ENCODE measurements around the gene PRTN3. TPM values are rescaled to one million over a fixed set of nuclear protein-coding genes. Genes with fewer than 3 reads are reported as not detected.

The PRTN3 gene
- total RNA-seq, 1 experiment from 2014 or later, result 2.7 TPM

- TF ChIP-seq CBX3 (IDR thresholded peaks at IDR 0.05; ENCODE audit: low read depth) (no peak), EGR1 (IDR thresholded peaks at IDR 0.05; ENCODE audit: low read depth) (no peak)
- POLR2A ChIA-PET, result no interaction called here
- H3K27ac ChIP-seq (ENCODE audit: low read depth, low read length), result peak overlapping the region; percentile 22; the same call in 1 of the 2 replicates
- BruUV-seq (replicated peaks), result no TSS peak
- peaks cover 68% of the 10 kb centered on the region; the same call in 1 of the 2 replicates for H4K20me1 ChIP-seq (ENCODE audit: insufficient read depth)
- H3K4me1 ChIP-seq (ENCODE audit: control insufficient read depth in 1 of 2, insufficient read depth in 2 of 2, low read length in 2 of 2), result peaks cover 17 to 30% of the 10 kb centered on the region in 2 experiments
- no peak overlapping the region for H3K9ac ChIP-seq (ENCODE audit: low read length)
- H2AFZ ChIP-seq (ENCODE audit: low read depth, low read length, poor library complexity, severe bottlenecking), result no peak overlapping the region
- ATAC-seq, result no peak
- CTCF ChIA-PET, result no interaction called here
- H3K4me2 ChIP-seq (ENCODE audit: low read length), result no peak overlapping the region
- H3K79me2 ChIP-seq (ENCODE audit: insufficient read depth, low read length), result peaks cover 100% of the 10 kb centered on the region
- H3K36me3 ChIP-seq (ENCODE audit: control insufficient read depth in 1 of 2, insufficient read depth in 2 of 2, low read length in 2 of 2), result peaks cover 57 to 97% of the 10 kb centered on the region in 2 experiments; a peak in 3 of 4 replicates
- RAD21 ChIA-PET (ENCODE audit: low non-redundant PET in 1 of 2, low total read pairs in 2 of 2, uncharacterized antibody in 2 of 2, unreplicated experiment in 2 of 2), result no interaction called here
- no peaks in the 10 kb centered on the region for H3K9me3 ChIP-seq (ENCODE audit: control insufficient read depth in 1 of 2, insufficient read depth in 1 of 2, low read depth in 1 of 2, low read length in 2 of 2)
- H3K4me3 ChIP-seq (replicated peaks in 1 of 2; ENCODE audit: low read depth in 1 of 2, low read length in 2 of 2), result no peak overlapping the region
- no peaks in the 10 kb centered on the region for H3K27me3 ChIP-seq (ENCODE audit: insufficient read depth, low read length)
- no peak for DNase-seq (ENCODE audit: low read depth, low spot score)
- no peaks in the 10 kb centered on the region for H3K9me2 ChIP-seq (ENCODE audit: insufficient read depth)
- intact Hi-C loops (cut with micrococcal nuclease), result no loop called here
These were observed 37.7 kb upstream of the PRTN3 start for GRCh38 chr19:803099-803561.

- RAD21 ChIA-PET (ENCODE audit: low non-redundant PET in 1 of 2, low total read pairs in 2 of 2, uncharacterized antibody in 2 of 2, unreplicated experiment in 2 of 2), result no interaction called here
- H4K20me1 ChIP-seq (ENCODE audit: insufficient read depth), result peaks cover 66% of the 10 kb centered on the region; the same call in 1 of the 2 replicates
- peaks cover 60 to 98% of the 10 kb centered on the region in 2 experiments; a peak in 3 of 4 replicates for H3K36me3 ChIP-seq (ENCODE audit: control insufficient read depth in 1 of 2, insufficient read depth in 2 of 2, low read length in 2 of 2)
- no peaks in the 10 kb centered on the region for H3K27me3 ChIP-seq (ENCODE audit: insufficient read depth, low read length)
- no peak overlapping the region for H3K4me3 ChIP-seq (replicated peaks in 1 of 2; ENCODE audit: low read depth in 1 of 2, low read length in 2 of 2)
- BruUV-seq (replicated peaks), result no TSS peak
- ATAC-seq, result no peak
- H3K79me2 ChIP-seq (ENCODE audit: insufficient read depth, low read length), result peaks cover 100% of the 10 kb centered on the region
- no peak overlapping the region for H3K9ac ChIP-seq (ENCODE audit: low read length)
- no peaks in the 10 kb centered on the region for H3K9me2 ChIP-seq (ENCODE audit: insufficient read depth)
- no peak overlapping the region for H2AFZ ChIP-seq (ENCODE audit: low read depth, low read length, poor library complexity, severe bottlenecking)
- intact Hi-C loops (cut with micrococcal nuclease), result no loop called here
- TF ChIP-seq EZH2phosphoT487 (IDR thresholded peaks at IDR 0.05; ENCODE audit: borderline replicate concordance), result no peak
- H3K4me2 ChIP-seq (ENCODE audit: low read length), result no peak overlapping the region
- H3K9me3 ChIP-seq (ENCODE audit: control insufficient read depth in 1 of 2, insufficient read depth in 1 of 2, low read depth in 1 of 2, low read length in 2 of 2), result no peaks in the 10 kb centered on the region
- no peak for DNase-seq (ENCODE audit: low read depth, low spot score)
- CTCF ChIA-PET, result no interaction called here
- peaks cover 17 to 28% of the 10 kb centered on the region in 2 experiments for H3K4me1 ChIP-seq (ENCODE audit: control insufficient read depth in 1 of 2, insufficient read depth in 2 of 2, low read length in 2 of 2)
- no peak overlapping the region; the same call in 1 of the 2 replicates for H3K27ac ChIP-seq (ENCODE audit: low read depth, low read length)
- POLR2A ChIA-PET, result no interaction called here
These were observed 36.9 kb upstream of the PRTN3 start for GRCh38 chr19:803686-804418.

All from HCT116 (cell line).